K562 (cell line): ENCODE results near the gene EIF1B. TPM values are rescaled to one million over a fixed set of nuclear protein-coding genes. Genes with fewer than 3 reads are reported as not detected.

Source experiments
- CHD2 ChIP-seq: IDR thresholded peaks from 2 replicates; pipeline ENCODE4 v1.6.1; 2011; ENCODE audit warnings: low read depth, low read length
- CREB3L1 ChIP-seq: fragments of 450-650 bp; IDR thresholded peaks from 2 replicates; pipeline ENCODE4 v1.6.1; 2014; ENCODE audit warnings: low read depth, mild to moderate bottlenecking, moderate library complexity, borderline replicate concordance
- CTBP1 ChIP-seq: fragments of 450-650 bp; IDR thresholded peaks from 2 replicates; pipeline ENCODE4 v1.6.1; 2016; ENCODE audit warnings: borderline replicate concordance
- ELF1 ChIP-seq: fragments of 200-800 bp; sonication (Bioruptor generic); IDR thresholded peaks from 2 replicates; pipeline ENCODE4 v1.6.1; 2016; ENCODE audit warnings: missing genetic modification characterization, missing compliant biosample characterization
- ETV5 ChIP-seq: sonication (generic); formaldehyde crosslinking; IDR thresholded peaks from 2 replicates; pipeline ENCODE4 v1.4.0; 2020; ENCODE audit warnings: low read depth, mild to moderate bottlenecking, missing genetic modification reagents
- HDAC8 ChIP-seq: fragments of 450-650 bp; IDR thresholded peaks from 2 replicates; pipeline ENCODE4 v1.6.1; 2016; ENCODE audit warnings: mild to moderate bottlenecking, missing genetic modification characterization, moderate library complexity, missing compliant biosample characterization
- NFATC3 ChIP-seq: fragments of 450-650 bp; IDR thresholded peaks from 2 replicates; pipeline ENCODE4 v1.6.1; 2017; ENCODE audit warnings: mild to moderate bottlenecking
- RBFOX2 ChIP-seq: fragments of 200-400 bp; formaldehyde crosslinking; IDR thresholded peaks from 2 replicates; pipeline ENCODE4 v1.6.1; 2017; ENCODE audit warnings: low read depth, mild to moderate bottlenecking, low read length, moderate library complexity
- RHOXF2B ChIP-seq: fragments of 250-450 bp; sonication (Bioruptor Pico); conservative IDR thresholded peaks from 2 replicates; pipeline ENCODE4 v1.5.1; 2021
- SAP30 ChIP-seq: fragments of 200-600 bp; sonication (generic); IDR thresholded peaks from 2 replicates; pipeline ENCODE4 v1.6.1; 2012; ENCODE audit warnings: borderline replicate concordance, low read depth, mild to moderate bottlenecking, moderate library complexity, low read length, control low read depth, inconsistent platforms; ENCODE audit not compliant: insufficient read depth, poor library complexity, severe bottlenecking
- TSC22D4 ChIP-seq: fragments of 450-650 bp; IDR thresholded peaks from 2 replicates; pipeline ENCODE4 v1.6.1; 2016; ENCODE audit warnings: missing genetic modification characterization, missing biosample characterization, control low read depth
- ZBTB40 ChIP-seq, 2 experiments: fragments of 450-650 bp in 1 of 2; sonication (generic) in 1 of 2; formaldehyde crosslinking in 1 of 2; IDR thresholded peaks; 2 replicates each; pipeline versions ENCODE4 v1.7.1 to v1.9.0; 2016 to 2022; ENCODE audit warnings: inconsistent platforms in 1 of 2, mild to moderate bottlenecking in 1 of 2, missing genetic modification reagents in 1 of 2
- ZBTB7A ChIP-seq: IDR thresholded peaks from 2 replicates; pipeline ENCODE4 v1.6.1; 2011; ENCODE audit warnings: low read depth, mild to moderate bottlenecking, low read length, moderate library complexity, borderline replicate concordance; ENCODE audit not compliant: control insufficient read depth
- ZBTB9 ChIP-seq: fragments of 450-650 bp; formaldehyde crosslinking; IDR thresholded peaks from 2 replicates; pipeline ENCODE4 v1.4.0; 2020; ENCODE audit warnings: mild to moderate bottlenecking, moderate library complexity
- polyA plus RNA-seq, 8 experiments: library from polyadenylated mRNA; depleted of rRNA in 4 of 8; stranded (reverse) in 5 of 8; unstranded in 3 of 8; fragments of >200 nt; fragmentation: Nextera tagmentation in 2 of 8; fragmentation: Illumina TruSeq in 1 of 8; extraction: Ambion mirVana in 2 of 8; extraction: Trizol in 1 of 8; gene quantifications; 2 replicates each; pipeline versions ENCODE4 v1.2.1 to v1.2.3, GENCODE V29; 2011 to 2014; ENCODE audit warnings: inconsistent platforms in 1 of 8, missing spikeins in 1 of 8
- total RNA-seq, 7 experiments: library from RNA; depleted of rRNA in 6 of 7; stranded (reverse); fragments of >200 nt in 6 of 7; fragmentation: Illumina TruSeq in 2 of 7; extraction: Trizol in 2 of 7; gene quantifications; 2 replicates each; pipeline versions ENCODE4 v1.2.1 to v1.2.3, GENCODE V29; 2011 to 2021; ENCODE audit warnings: low replicate concordance in 1 of 7

The EIF1B gene
- total and polyA plus RNA-seq, 9 of the 15 experiments (the other 6 are each of a cell fraction or from before 2014, with no cell fraction given) = 18.1 to 184 (median 78.9) TPM

- TF ChIP-seq SAP30 (no peak), CTBP1 (peak; percentile 69), NFATC3 (peak; percentile 74; the same call in 1 of the 2 replicates), RBFOX2 (peak; percentile 99), ETV5 (CRISPR knock-in tag) (peak; percentile 98), ELF1 (tag) (peak; percentile 100), CHD2 (peak; percentile 65; the same call in 1 of the 2 replicates), ZBTB40 (IDR thresholded peaks at IDR 0.05) (peak; percentile 82), ZBTB40 (CRISPR knock-in tag; IDR thresholded peaks at IDR 0.05) (no peak), ZBTB9 (CRISPR knock-in tag) (peak; percentile 62; the same call in 1 of the 2 replicates), TSC22D4 (tag) (no peak), CREB3L1 (peak; percentile 90), RHOXF2B (no peak; the same call in 1 of the 2 replicates), ZBTB7A (peak; percentile 92), HDAC8 (peak; percentile 59; the same call in 1 of the 2 replicates)
Observed at GRCh38 chr3:40309418-40309924, at the start of gene EIF1B (continued).
